GM18498 (cell line): ENCODE data around the gene GALNT18.
"Not testable (repeated sequence)": the region's sequence is repeated elsewhere in the genome, so short reads cannot be mapped to it uniquely, and the experiment has no call there.

Experiments
- ATAC-seq: cut with Tn5 transposase; IDR thresholded peaks from one replicate; pipeline ENCODE4 v1.9.1; 2021; ENCODE audit warnings: mild to moderate bottlenecking, moderate library complexity; ENCODE audit not compliant: unreplicated experiment

GALNT18 gene

DNA sequence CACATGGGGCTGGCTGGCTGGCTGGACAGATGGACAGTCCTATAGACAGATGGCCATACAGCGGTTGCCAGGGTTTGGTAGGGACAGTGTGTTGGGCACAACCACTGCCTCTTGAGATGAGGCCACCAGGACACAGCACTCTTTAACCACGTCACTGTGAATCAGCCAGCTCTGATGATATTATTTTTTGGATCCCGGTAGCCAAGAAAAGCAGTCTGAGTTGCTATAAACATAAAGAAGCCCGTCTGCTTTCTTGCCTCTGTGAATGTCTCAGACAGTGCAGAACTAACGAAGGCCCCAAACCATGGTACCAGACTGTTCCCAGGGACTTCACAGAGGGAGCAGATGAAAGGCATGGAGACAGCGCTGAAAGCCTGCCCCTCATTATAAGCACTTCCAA lies 152.9 kb downstream of the GALNT18 start:
- no peak for ATAC-seq

- no peak for ATAC-seq
These were observed 154.5 kb downstream of the GALNT18 start for GRCh38 chr11:11467312-11467711.

DNA sequence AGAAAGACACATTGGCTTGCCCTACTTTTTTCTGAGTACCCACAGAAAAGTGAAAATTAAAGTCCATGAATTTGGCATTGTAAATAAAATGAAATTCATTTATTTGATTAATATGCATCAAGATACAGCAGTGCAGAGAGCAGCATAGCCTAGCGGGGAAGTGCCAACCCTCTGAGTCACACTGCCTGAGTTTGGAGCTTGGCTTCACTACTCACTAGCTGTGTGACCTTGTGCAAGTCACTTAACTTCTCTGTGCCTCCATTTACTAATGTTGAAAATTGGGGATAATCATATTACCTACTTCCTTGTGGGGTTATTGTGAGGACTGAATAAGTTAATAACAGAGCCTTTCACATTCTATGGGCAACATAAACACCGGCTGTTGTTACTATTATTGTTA lies 157.2 kb downstream of the GALNT18 start:
- no peak for ATAC-seq

- no peak for ATAC-seq
These were observed 158.4 kb downstream of the GALNT18 start for GRCh38 chr11:11463405-11463804.

DNA sequence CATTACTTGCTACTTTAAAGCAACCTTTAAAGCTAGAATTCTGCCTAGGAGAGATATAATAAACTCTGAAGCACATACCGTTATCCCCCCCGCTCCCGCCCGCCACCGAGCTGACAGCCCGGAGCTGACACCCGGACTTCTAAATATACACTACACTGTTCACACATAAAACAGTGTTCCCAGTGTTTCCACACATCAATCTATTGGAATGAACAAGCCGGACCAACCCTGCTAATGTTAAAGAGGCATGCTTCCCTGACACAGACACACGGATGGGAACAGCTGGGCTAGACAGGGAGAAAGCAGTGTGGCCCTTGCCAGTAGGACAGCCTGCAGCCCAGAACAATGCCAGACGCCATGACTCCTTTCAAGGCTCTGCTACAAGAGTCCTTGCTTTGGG lies 160.3 kb downstream of the GALNT18 start:
- ATAC-seq: no peak

DNA sequence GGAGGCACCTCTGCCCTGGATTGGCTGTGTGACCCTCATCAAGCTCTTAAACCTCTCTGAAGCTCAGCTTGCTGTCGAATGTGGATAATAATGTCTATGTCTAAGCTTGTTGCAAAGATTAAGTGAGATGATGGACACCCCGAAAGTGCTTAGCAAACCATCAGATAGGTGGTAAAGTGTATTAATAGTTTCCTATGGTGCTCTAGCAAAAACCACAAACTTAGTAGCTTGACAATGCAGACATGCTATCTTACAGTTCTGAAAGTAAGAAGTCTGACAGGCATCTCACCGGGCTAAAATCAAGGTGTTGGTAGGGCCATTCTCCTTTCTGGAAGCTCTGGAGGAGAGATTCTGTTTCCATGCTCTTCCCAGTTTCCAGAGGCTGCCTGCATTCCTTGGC lies 162.2 kb downstream of the GALNT18 start:
- ATAC-seq: no peak

DNA sequence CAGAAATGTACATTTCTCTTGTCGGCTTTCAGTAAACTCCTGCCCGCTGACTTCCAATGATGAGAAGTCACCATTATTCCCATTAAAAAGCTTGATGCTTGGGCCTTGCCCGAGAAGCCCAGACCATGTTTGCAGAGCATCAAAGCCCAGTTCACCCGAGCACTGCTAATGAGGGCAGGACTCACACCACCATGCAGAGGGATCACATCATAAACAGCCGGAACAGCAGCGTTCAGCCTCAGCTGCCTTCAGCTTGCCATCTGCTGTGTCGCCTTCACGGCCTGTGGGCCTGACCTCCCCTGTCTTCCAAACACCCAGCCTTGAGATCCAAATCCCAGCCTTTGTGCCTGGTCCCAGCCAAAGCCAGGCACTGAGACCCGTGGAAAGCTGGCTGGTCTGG lies 163.3 kb downstream of the GALNT18 start:
- ATAC-seq: no peak

- ATAC-seq: no peak
These were observed 163.8 kb downstream of the GALNT18 start for GRCh38 chr11:11458001-11458400.

DNA sequence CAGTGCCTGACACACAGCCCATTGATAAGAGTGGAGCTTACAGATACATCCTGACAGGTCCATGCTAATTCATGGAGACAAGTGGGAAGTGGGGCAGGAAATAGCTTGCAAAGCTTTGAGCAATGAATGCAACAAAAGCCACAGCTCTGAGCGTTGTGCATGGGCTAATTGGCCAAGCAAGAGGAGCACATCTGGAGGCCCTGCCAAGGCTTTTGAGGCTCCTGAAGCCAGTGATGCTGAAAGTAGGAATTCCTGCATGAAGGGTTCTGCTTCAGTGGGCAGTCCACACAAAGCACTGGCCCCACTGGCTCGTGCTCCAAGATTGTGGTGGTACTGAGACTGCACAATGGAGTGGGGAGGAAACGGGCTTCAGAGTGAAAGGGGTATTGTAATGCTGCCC lies 164.9 kb downstream of the GALNT18 start:
- no peak for ATAC-seq

GRCh38 chr11:11454671-11455223 lies 167.1 kb downstream of the GALNT18 start:
- no peak for ATAC-seq

GRCh38 chr11:11451501-11452005 lies 170.3 kb downstream of the GALNT18 start:
- ATAC-seq: peak; percentile 95

- ATAC-seq: no peak
These were observed 171.0 kb downstream of the GALNT18 start for GRCh38 chr11:11450744-11451362.

GRCh38 chr11:11449327-11449726 lies 172.5 kb downstream of the GALNT18 start:
- no peak for ATAC-seq

DNA sequence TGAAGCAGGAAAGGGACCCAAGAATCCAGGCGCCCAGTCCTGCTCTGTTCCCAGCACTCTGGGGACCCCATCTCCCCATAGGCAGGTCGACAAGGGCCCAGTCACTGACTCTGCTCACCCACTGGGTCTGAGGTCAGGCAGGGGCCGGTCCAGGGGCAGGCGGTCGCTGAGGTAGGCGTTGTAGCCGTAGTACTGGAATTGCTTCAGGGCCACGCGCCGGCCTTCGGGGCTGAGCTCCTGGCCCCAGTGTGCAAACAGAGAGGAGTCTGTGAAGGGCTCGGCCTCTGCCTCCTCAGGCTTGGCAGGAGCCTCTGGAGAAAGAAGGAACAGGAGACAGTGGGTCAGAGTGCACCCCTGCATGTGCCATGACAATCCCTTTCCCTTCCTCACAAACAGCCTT lies 173.2 kb downstream of the GALNT18 start:
- no peak for ATAC-seq

DNA sequence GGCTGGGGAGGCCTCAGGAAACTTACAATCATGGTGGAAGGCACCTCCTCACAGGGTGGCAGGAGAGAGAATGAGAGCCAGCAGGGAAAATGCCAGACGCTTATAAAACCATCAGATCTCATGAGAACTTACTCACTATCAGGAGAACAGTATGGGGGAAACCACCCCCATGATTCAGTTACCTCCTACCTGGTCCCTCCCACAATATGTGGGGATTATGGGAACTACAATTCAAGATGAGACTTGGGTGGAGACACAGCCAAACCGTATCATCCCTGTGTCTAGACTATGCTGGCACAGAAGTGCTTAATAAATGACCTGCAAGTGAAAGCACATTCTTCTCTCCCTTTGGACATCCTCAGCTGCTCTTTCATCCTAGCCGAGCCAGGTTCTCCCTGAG lies 174.2 kb downstream of the GALNT18 start:
- ATAC-seq: not testable (repeated sequence)

DNA sequence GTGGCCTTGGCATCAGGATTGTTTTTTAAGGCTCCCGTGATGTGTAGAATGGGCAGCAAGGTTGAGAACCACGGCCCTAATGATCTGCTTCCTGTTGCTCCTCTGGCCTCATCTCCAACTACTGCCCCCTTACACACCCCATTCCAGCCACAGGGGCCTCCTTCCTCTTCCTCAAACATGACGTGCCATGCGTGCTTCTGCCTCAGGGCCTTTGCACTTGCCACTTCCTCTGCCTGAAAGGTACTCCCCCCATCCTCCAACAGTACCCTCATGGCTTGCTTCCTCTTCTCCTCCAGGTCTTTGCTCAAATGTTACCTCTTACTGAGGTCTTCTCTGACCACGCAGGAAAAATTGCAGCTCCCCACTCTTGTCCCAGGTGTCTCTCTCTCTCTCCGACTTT lies 174.8 kb downstream of the GALNT18 start:
- ATAC-seq: no peak

DNA sequence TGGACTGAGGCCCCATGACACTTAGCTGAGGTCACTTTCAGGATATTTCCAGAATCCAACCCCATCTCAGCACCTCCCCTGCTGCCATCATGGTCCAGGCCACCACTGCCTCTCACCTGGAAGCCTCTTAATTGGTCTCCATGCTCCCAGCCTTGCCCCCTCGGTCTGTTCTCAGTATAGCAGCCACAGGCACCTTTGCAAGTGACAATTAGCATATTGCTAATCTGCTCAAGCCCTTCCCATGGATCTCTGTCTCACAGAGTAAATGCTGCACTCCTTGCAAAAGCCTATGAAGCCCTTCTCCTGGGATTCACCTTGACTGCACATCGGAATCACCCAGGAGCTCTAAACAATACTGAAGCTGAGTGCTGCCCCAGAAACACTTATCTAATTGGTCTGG lies 175.2 kb downstream of the GALNT18 start:
- ATAC-seq: no peak

GRCh38 chr11:11445441-11446185 lies 176.2 kb downstream of the GALNT18 start:
- ATAC-seq: no peak

GRCh38 chr11:11444804-11445131 lies 177.0 kb downstream of the GALNT18 start:
- no peak for ATAC-seq

DNA sequence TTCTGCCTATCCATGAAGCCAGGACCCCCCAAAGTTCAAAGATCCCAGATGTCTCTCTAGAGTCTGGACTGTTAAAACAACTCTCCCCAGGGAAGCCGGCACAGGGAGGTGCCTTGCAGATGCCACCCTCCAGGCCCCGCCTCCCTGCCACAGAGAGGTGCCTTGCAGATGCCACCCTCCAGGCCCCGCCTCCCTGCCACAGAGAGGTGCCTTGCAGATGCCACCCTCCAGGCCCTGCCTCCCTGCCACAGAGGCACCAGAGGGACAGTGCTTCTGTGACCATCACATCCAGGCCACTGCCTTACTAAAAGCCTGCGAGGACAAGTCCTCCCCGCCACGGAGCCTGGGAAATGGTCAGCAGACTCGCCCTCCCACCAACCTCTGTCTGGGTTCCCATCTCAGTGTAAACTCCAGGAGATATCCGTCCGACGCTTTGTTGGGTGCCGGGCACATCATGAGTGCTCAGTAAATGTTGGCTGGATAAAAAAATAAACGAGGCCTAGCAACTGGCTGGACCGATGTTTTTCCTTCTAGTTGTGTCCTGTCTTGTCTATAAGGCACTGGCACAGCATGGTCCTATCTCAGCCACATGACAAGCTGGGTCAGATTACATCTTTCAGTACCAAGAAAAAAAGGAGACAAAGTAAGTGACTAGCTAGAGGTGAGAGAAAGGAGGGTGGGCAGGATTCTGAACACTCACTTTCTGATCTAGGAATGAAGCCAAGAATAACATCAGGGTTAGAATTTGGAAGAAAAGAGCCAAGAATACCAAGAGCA lies 177.6 kb downstream of the GALNT18 start:
- ATAC-seq: no peak

- ATAC-seq: no peak
These were observed 179.0 kb downstream of the GALNT18 start for GRCh38 chr11:11442791-11443190.

- ATAC-seq: no peak
These were observed 180.3 kb downstream of the GALNT18 start for GRCh38 chr11:11441516-11441915.
